ENCODE data around the gene NOS3.

Gene NOS3

DNA sequence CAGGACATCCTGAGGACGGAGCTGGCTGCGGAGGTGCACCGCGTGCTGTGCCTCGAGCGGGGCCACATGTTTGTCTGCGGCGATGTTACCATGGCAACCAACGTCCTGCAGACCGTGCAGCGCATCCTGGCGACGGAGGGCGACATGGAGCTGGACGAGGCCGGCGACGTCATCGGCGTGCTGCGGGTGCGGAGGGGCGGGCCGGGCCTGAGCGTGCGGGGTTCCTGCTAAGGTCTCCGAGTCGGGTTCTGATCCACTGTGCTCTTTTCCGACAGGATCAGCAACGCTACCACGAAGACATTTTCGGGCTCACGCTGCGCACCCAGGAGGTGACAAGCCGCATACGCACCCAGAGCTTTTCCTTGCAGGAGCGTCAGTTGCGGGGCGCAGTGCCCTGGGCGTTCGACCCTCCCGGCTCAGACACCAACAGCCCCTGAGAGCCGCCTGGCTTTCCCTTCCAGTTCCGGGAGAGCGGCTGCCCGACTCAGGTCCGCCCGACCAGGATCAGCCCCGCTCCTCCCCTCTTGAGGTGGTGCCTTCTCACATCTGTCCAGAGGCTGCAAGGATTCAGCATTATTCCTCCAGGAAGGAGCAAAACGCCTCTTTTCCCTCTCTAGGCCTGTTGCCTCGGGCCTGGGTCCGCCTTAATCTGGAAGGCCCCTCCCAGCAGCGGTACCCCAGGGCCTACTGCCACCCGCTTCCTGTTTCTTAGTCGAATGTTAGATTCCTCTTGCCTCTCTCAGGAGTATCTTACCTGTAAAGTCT is 23.1 kb downstream of the NOS3 start:
- Histone ChIP-seq H3K27me3 (ENCODE audit: control insufficient read depth in 5 of 5, insufficient read depth in 4 of 5, low read length in 5 of 5) (peaks cover 18 to 44% (median 37%) of the 10 kb centered on the region in 5 donors), H3K36me3 (ENCODE audit: control insufficient read depth in 5 of 5, insufficient read depth in 5 of 5, low read length in 5 of 5) (peaks cover 0 to 13% (median 0%) of the 10 kb centered on the region in 5 donors), H3K27ac (ENCODE audit: low read depth, low read length) (no peak overlapping the region), H3K9ac (ENCODE audit: low read length in 5 of 5) (peak overlapping the region in 2 of 5 donors; percentile 28 to 53), H3K4me1 (ENCODE audit: control insufficient read depth in 5 of 5, insufficient read depth in 5 of 5, low read length in 5 of 5) (peaks cover 4 to 54% (median 40%) of the 10 kb centered on the region in 5 donors), H3K4me3 (ENCODE audit: low read depth in 1 of 5, low read length in 5 of 5) (peak overlapping the region in 4 of 5 donors; percentile 11 to 60 (median 51)), H3K9me3 (ENCODE audit: control insufficient read depth in 5 of 5, low read length in 5 of 5) (no peaks in the 10 kb centered on the region)

DNA sequence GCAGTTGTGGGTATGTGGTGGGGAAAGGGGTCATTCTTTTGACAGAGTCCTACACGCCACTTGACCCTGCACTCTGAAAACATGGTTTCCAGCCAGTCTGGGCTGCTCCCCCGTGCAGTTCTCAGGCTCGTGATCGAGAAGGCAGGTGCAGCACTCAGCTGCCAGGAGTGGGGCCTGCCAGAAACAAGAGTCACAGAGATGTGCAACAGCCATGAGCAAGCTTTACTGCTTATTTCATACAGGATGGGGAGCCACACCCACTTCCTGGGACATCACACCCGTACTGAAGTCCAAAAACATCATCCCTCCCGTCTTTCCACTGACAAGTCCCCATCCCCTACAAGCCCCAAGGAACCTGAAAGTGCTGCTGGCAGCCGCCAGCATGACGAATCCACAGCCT is 24.1 kb downstream of the NOS3 start:
- no peaks in the 10 kb centered on the region for H3K9me3 ChIP-seq (ENCODE audit: control insufficient read depth in 5 of 5, low read length in 5 of 5)
- peaks cover 26 to 51% (median 45%) of the 10 kb centered on the region in 5 donors for H3K27me3 ChIP-seq (ENCODE audit: control insufficient read depth in 5 of 5, insufficient read depth in 4 of 5, low read length in 5 of 5)
- no peak overlapping the region for H3K27ac ChIP-seq (ENCODE audit: low read depth, low read length)
- peaks cover 0 to 13% (median 0%) of the 10 kb centered on the region in 5 donors for H3K36me3 ChIP-seq (ENCODE audit: control insufficient read depth in 5 of 5, insufficient read depth in 5 of 5, low read length in 5 of 5)
- H3K4me1 ChIP-seq (ENCODE audit: control insufficient read depth in 5 of 5, insufficient read depth in 5 of 5, low read length in 5 of 5) = peaks cover 4 to 59% (median 42%) of the 10 kb centered on the region in 5 donors
- H3K9ac ChIP-seq (ENCODE audit: low read length in 5 of 5) = no peak overlapping the region
- H3K4me3 ChIP-seq (ENCODE audit: low read depth in 1 of 5, low read length in 5 of 5) = no peak overlapping the region

DNA sequence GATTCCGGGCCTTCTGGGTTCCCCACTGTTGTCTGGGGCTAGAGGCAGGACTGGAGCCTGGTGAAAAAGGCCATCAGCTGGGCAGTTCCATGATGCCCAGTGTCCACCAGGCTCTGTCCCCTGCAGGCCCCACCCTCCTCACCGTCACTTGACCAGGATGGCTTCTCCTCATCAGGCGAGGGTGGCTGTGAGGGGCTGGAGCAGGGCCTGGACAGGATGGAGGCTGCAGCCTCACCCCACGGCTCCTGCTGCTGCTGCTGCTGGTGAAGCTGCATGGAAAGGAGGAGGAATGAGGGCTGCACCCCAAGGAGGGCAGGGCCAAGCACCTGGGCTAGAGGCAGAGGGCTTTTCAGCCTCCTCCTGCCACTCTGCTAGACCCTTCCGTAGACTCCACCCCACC is 25.1 kb downstream of the NOS3 start:
- H3K4me3 ChIP-seq (ENCODE audit: low read depth in 1 of 5, low read length in 5 of 5) = no peak overlapping the region
- H3K4me1 ChIP-seq (ENCODE audit: control insufficient read depth in 5 of 5, insufficient read depth in 5 of 5, low read length in 5 of 5) = peaks cover 3 to 49% (median 33%) of the 10 kb centered on the region in 5 donors
- no peak overlapping the region for H3K9ac ChIP-seq (ENCODE audit: low read length in 5 of 5)
- peaks cover 0 to 11% (median 0%) of the 10 kb centered on the region in 5 donors for H3K36me3 ChIP-seq (ENCODE audit: control insufficient read depth in 5 of 5, insufficient read depth in 5 of 5, low read length in 5 of 5)
- no peaks in the 10 kb centered on the region for H3K9me3 ChIP-seq (ENCODE audit: control insufficient read depth in 5 of 5, low read length in 5 of 5)
- peaks cover 36 to 55% (median 43%) of the 10 kb centered on the region in 5 donors for H3K27me3 ChIP-seq (ENCODE audit: control insufficient read depth in 5 of 5, insufficient read depth in 4 of 5, low read length in 5 of 5)
- no peak overlapping the region for H3K27ac ChIP-seq (ENCODE audit: low read depth, low read length)

- Histone ChIP-seq H3K36me3 (ENCODE audit: control insufficient read depth in 5 of 5, insufficient read depth in 5 of 5, low read length in 5 of 5) (peaks cover 0 to 11% (median 0%) of the 10 kb centered on the region in 5 donors), H3K27me3 (ENCODE audit: control insufficient read depth in 5 of 5, insufficient read depth in 4 of 5, low read length in 5 of 5) (peaks cover 37 to 55% (median 44%) of the 10 kb centered on the region in 5 donors), H3K4me1 (ENCODE audit: control insufficient read depth in 5 of 5, insufficient read depth in 5 of 5, low read length in 5 of 5) (peaks cover 3 to 47% (median 33%) of the 10 kb centered on the region in 5 donors)
These were observed 25.7 kb downstream of the NOS3 start for GRCh38 chr7:151016505-151016904.

GRCh38 chr7:151016942-151017341 is 26.1 kb downstream of the NOS3 start:
- no peaks in the 10 kb centered on the region for H3K9me3 ChIP-seq (ENCODE audit: control insufficient read depth in 5 of 5, low read length in 5 of 5)
- H3K9ac ChIP-seq (ENCODE audit: low read length in 5 of 5) = no peak overlapping the region
- peaks cover 37 to 55% (median 45%) of the 10 kb centered on the region in 5 donors for H3K27me3 ChIP-seq (ENCODE audit: control insufficient read depth in 5 of 5, insufficient read depth in 4 of 5, low read length in 5 of 5)
- H3K36me3 ChIP-seq (ENCODE audit: control insufficient read depth in 5 of 5, insufficient read depth in 5 of 5, low read length in 5 of 5) = peaks cover 0 to 11% (median 0%) of the 10 kb centered on the region in 5 donors
- peaks cover 3 to 44% (median 33%) of the 10 kb centered on the region in 5 donors for H3K4me1 ChIP-seq (ENCODE audit: control insufficient read depth in 5 of 5, insufficient read depth in 5 of 5, low read length in 5 of 5)
- H3K27ac ChIP-seq (ENCODE audit: low read depth, low read length) = no peak overlapping the region
- no peak overlapping the region for H3K4me3 ChIP-seq (ENCODE audit: low read depth in 1 of 5, low read length in 5 of 5)

More at GRCh38 chr7:151016505-151016904, 25.7 kb downstream of the NOS3 start:
- no peak overlapping the region for H3K9ac ChIP-seq (ENCODE audit: low read length in 5 of 5)
- no peak overlapping the region for H3K27ac ChIP-seq (ENCODE audit: low read depth, low read length)
- no peaks in the 10 kb centered on the region for H3K9me3 ChIP-seq (ENCODE audit: control insufficient read depth in 5 of 5, low read length in 5 of 5)
- H3K4me3 ChIP-seq (ENCODE audit: low read depth in 1 of 5, low read length in 5 of 5) = no peak overlapping the region

GRCh38 chr7:151017370-151017952 is 26.6 kb downstream of the NOS3 start:
- Histone ChIP-seq H3K27me3 (ENCODE audit: control insufficient read depth in 5 of 5, insufficient read depth in 4 of 5, low read length in 5 of 5) (peaks cover 37 to 55% (median 45%) of the 10 kb centered on the region in 5 donors), H3K27ac (ENCODE audit: low read depth, low read length) (no peak overlapping the region), H3K4me3 (ENCODE audit: low read depth in 1 of 5, low read length in 5 of 5) (no peak overlapping the region), H3K9me3 (ENCODE audit: control insufficient read depth in 5 of 5, low read length in 5 of 5) (no peaks in the 10 kb centered on the region), H3K36me3 (ENCODE audit: control insufficient read depth in 5 of 5, insufficient read depth in 5 of 5, low read length in 5 of 5) (peaks cover 0 to 11% (median 0%) of the 10 kb centered on the region in 5 donors), H3K9ac (ENCODE audit: low read length in 5 of 5) (no peak overlapping the region), H3K4me1 (ENCODE audit: control insufficient read depth in 5 of 5, insufficient read depth in 5 of 5, low read length in 5 of 5) (peaks cover 0 to 38% (median 33%) of the 10 kb centered on the region in 5 donors)

GRCh38 chr7:151017953-151018420 is 27.2 kb downstream of the NOS3 start:
- no peak overlapping the region for H3K9ac ChIP-seq (ENCODE audit: low read length in 5 of 5)
- peaks cover 0 to 33% (median 28%) of the 10 kb centered on the region in 5 donors for H3K4me1 ChIP-seq (ENCODE audit: control insufficient read depth in 5 of 5, insufficient read depth in 5 of 5, low read length in 5 of 5)
- H3K4me3 ChIP-seq (ENCODE audit: low read depth in 1 of 5, low read length in 5 of 5) = peak overlapping the region in 4 of 5 donors; percentile 27 to 57 (median 46)
- H3K36me3 ChIP-seq (ENCODE audit: control insufficient read depth in 5 of 5, insufficient read depth in 5 of 5, low read length in 5 of 5) = peaks cover 0 to 10% (median 0%) of the 10 kb centered on the region in 5 donors
- peaks cover 37 to 50% (median 40%) of the 10 kb centered on the region in 5 donors for H3K27me3 ChIP-seq (ENCODE audit: control insufficient read depth in 5 of 5, insufficient read depth in 4 of 5, low read length in 5 of 5)
- no peak overlapping the region for H3K27ac ChIP-seq (ENCODE audit: low read depth, low read length)
- H3K9me3 ChIP-seq (ENCODE audit: control insufficient read depth in 5 of 5, low read length in 5 of 5) = no peaks in the 10 kb centered on the region

DNA sequence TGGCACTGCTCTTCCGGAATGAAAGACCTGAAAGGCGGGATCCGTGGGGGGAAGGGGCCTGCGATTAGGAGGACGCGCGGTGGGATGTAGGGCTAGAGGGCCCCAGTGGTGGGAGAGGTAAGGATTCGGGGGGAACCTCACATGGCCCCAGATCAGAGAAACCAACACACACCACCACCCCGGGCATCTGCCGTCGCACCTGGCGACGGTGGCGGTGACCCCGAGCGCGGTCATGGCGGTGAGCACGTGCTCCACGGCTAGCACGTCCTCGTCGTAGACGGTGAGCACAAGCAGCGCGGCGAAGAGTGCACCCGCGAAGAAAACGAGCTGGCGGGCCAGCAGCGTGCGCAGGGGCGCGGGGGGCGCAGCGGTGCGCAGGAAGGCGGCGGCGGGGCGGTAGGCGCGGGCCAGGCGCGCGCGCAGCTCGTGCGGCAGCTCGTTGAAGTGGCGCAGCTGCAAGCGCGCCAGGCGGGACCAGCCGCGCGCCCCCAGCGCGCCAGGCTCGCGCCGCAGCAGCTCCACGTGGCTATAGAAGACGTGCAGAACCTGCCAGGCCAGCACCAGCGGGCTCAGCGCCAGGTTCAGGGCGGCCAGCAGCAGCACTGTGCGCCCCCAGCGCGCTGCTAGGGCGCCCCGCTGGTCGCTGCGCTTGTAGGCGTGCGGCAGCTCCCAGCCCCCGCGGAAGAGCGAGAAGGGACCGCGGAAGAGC is 27.8 kb downstream of the NOS3 start:
- Histone ChIP-seq H3K9ac (ENCODE audit: low read length in 5 of 5) (no peak overlapping the region), H3K9me3 (ENCODE audit: control insufficient read depth in 5 of 5, low read length in 5 of 5) (no peaks in the 10 kb centered on the region), H3K4me3 (ENCODE audit: low read depth in 1 of 5, low read length in 5 of 5) (peak overlapping the region in 4 of 5 donors; percentile 27 to 57 (median 46)), H3K27ac (ENCODE audit: low read depth, low read length) (no peak overlapping the region), H3K27me3 (ENCODE audit: control insufficient read depth in 5 of 5, insufficient read depth in 4 of 5, low read length in 5 of 5) (peaks cover 38 to 51% (median 43%) of the 10 kb centered on the region in 5 donors), H3K4me1 (ENCODE audit: control insufficient read depth in 5 of 5, insufficient read depth in 5 of 5, low read length in 5 of 5) (peaks cover 0 to 29% (median 23%) of the 10 kb centered on the region in 5 donors), H3K36me3 (ENCODE audit: control insufficient read depth in 5 of 5, insufficient read depth in 5 of 5, low read length in 5 of 5) (peaks cover 0 to 6% (median 0%) of the 10 kb centered on the region in 5 donors)

DNA sequence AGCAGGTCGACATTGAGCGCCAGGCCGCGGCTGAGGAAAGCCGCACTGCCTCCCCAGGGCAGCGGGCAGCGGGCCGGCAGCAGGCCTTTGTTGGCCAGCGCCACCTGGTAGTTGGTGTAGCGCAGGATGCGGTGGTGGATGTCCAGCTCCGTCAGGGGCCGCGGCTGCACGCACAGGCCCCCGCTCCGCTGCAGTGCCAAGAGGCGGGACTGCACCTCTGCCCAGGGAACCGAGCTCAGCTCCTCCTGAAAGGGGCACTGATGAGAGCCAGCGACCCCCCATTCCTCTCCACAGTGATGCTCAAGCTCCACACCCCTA is 28.3 kb downstream of the NOS3 start:
- H3K9ac ChIP-seq (ENCODE audit: low read length in 5 of 5) = no peak overlapping the region
- peaks cover 0 to 2% (median 0%) of the 10 kb centered on the region in 5 donors for H3K36me3 ChIP-seq (ENCODE audit: control insufficient read depth in 5 of 5, insufficient read depth in 5 of 5, low read length in 5 of 5)
- peaks cover 0 to 26% (median 18%) of the 10 kb centered on the region in 5 donors for H3K4me1 ChIP-seq (ENCODE audit: control insufficient read depth in 5 of 5, insufficient read depth in 5 of 5, low read length in 5 of 5)
- H3K27me3 ChIP-seq (ENCODE audit: control insufficient read depth in 5 of 5, insufficient read depth in 4 of 5, low read length in 5 of 5) = peaks cover 38 to 47% (median 42%) of the 10 kb centered on the region in 5 donors
- no peak overlapping the region for H3K27ac ChIP-seq (ENCODE audit: low read depth, low read length)
- H3K4me3 ChIP-seq (ENCODE audit: low read depth in 1 of 5, low read length in 5 of 5) = peak overlapping the region in 3 of 5 donors; percentile 38 to 57 (median 53)
- no peaks in the 10 kb centered on the region for H3K9me3 ChIP-seq (ENCODE audit: control insufficient read depth in 5 of 5, low read length in 5 of 5)
